Inferior parietal cortex (tissue), 1 donor: ENCODE measurements around the gene SEC14L2.

Experiments
- DNase-seq: peaks from one replicate; pipeline ENCODE4 v3.0.0-alpha.2; 2016; ENCODE audit errors: extremely low spot score

Gene SEC14L2

DNA sequence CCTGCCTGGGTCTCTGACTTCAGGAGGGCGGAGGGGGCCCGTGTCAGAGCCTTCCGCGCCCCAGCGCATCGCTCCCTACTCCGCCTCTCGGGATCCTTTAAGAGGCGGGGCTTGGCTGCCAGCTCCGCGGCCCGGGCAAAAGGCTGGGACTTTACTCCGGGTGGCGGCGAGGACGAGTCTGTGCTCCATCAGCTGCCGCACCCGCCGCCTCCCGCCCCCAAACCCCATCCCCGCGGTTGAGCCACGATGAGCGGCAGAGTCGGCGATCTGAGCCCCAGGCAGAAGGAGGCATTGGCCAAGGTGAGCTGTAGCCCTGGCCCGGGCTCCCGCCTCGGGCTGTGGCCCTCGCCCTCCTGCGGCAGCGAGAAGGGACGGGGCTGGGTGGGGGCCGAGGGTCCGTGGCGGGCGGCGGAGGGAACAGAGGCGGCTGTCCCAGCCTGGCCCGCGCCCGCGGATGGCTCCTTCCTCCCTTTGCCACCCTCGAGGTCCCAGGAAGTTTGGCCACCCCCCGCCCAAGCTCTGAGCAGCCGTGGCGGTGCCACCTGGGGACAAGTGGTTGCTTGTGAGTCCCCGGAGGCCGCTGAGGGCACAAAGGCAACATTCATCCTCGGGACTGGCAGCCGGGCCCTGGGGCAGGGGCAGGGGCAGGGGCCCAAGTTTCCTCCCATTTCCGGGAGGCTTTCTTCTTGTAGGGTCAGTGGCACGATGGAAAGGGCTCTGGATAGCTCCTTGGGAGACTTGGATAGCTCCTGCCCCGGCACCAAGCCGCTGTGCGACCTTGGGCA is at the start of gene SEC14L2:
Gene SEC14L2, plus strand, starts transcription at position 148 of the 785 bp plus-strand sequence. Its CDS starts 99 bp downstream, at position 247.
- DNase-seq, result peak; percentile 68

DNA sequence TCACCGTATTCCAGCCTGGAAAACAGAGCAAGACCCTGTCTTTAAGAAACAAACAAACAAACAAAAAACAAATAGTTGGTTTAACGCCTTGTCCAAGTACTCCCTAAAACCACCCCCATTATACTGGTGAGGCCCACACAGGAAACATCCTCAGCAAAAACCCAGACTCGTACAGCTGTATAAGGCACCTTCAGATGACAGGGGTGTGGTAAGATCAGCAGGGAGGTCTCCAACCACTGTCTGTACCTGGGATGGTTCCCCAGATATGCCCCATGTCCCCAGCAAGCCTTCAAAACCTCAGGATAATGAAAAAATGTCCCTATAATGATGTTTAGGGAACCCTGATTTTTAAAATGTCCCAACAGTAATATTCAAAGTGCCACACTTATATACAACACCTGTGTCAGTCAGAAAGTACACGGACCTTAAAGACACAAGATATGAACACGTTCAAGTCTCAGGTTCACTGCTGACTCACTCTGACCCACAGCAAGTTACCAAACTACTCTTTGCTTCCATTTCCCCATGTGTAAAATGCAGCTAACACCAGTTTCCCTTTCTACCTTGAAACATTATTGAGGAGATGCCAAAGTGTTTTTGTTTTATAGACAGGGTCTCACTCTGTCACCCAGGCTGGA is 49.4 kb upstream of the SEC14L2 start:
- DNase-seq, result no peak

DNA sequence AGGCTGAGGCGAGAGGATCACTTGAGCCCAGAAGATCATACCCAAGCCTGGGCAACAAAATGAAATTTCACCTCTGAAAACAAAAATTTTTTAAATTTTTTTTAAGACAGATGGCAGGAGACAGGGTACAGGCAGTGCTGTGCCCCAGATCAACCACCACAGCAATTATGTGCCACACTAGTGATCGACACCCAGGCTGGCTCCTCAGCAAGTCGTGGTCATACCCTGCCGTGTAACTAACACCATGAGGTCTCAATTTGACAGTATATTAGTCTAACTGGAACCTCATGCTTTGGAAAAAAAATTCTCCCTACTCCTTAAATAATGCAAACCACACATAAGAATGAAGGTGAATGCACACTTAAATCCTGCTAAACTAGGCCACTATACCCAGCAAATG is 48.4 kb upstream of the SEC14L2 start:
- no peak for DNase-seq

DNA sequence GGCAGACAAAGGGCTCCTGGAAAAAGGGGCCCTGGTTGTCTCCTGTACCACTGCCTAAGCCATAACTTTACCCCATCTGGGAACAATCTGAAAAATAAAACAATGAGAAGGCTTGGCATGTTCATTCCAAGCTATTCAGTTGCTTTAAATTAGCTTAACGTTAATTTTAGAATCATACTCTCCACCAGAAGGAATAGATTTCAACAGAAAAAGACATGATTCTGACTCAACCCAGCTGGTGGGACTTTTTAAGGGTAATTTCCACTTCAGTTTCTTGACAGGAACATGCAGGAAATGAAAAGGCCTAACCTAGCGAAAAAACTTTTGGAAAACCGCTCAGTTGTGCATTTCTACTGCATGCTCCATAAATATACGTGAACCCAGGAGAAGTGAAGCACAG is 48.0 kb upstream of the SEC14L2 start:
- no peak for DNase-seq

DNA sequence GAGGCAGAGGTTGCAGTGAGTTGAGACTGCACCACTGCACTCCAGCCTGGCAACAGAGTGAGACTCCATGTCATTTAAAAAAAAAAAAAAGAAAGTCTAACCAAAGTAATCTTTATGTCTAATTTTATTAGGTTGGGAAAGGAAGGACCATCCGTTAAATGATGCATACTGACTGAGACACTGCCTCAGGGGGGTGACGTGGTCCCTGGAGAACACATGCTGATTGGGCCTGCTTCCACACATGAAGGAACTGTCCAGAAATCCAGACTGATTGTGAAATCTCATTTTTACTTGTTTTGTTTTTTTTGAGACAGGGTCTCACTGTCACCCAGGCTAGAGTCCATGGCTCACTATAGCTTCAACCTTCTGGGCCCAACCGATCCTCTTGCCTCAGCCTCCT is 45.6 kb upstream of the SEC14L2 start:
- no peak for DNase-seq

DNA sequence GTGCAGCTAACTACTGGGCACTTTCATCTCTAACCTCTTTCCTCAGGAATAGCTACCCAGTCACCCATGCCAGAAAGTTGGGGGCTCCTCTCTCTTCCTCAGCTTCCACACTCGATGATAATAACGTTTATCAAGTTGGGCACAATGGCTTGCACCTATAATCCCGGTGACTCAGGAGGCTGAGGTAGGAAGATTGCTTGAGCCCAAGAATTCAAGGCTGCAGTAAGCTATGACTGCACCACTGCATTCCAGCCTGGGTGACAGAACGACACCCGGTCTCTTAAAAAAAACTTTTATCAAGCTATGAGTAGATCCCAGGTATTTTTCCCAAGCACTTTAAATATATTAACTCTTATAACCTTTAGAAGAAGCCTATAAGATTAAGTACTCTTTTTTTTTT is 42.2 kb upstream of the SEC14L2 start:
- no peak for DNase-seq

DNA sequence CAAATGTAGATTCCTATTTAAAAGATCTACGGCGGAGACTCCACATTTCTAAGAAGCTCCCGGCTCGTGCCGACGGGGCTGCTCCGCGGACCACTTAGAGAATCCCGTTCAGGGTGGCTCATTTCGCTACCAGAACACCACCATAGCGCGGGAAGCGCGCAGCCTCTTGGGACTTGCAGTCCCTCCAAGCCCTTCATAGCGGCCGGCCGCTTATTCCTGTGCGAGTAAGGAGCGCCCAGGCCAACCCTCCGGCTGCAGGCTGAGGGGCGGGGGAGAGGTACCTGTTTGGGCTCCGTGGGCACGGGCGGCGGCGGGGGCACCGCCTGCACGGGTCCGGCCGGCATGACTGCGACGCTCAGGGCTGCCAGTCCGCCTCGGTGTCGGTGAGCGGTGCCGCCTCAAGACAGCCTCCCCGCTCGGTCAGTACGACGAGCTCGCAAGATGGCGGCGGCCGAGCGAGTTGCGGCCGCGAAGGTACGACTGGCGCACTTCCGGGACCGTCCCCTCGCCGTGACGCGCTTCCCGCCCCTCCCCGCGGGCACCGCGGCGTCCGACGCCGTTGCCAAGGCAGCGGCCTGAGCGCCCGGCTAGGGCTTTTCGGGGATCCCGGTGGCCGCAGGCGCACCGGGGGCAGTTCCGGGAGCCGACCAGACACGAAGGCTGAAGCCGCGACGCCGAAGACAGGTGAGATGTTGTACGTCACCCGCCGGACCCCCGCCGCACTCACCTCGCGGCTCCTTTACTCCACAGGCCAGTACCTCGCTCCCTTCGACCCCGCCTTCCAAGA is 40.2 kb upstream of the SEC14L2 start, which contains the start of the genes CCDC157 and SF3A1:
Gene CCDC157, plus strand, starts transcription at position 559 of the 787 bp plus-strand sequence. CDS start 8,994 bp downstream, outside the sequence.
Gene SF3A1, minus strand, starts transcription at position 446 of the 787 bp plus-strand sequence. Its CDS starts 102 bp downstream, at position 344.
- peak; percentile 91 for DNase-seq

DNA sequence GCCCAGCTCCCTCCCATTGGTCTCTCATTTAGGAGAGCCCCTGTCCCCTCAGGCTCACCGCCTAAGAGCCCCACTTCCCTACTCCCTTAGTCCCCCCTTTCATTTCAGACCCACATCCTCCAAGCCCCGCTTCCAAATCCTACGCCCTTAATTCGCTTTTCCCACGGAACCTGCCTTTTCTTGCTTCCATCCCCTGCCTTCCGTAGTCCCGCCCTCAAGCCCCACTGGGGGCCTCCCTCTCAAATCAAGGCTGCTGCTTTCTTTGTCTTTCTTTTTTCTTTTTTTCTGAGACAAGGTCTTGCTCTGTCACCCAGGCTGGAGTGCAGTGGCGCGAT is 39.6 kb upstream of the SEC14L2 start:
- DNase-seq, result no peak

DNA sequence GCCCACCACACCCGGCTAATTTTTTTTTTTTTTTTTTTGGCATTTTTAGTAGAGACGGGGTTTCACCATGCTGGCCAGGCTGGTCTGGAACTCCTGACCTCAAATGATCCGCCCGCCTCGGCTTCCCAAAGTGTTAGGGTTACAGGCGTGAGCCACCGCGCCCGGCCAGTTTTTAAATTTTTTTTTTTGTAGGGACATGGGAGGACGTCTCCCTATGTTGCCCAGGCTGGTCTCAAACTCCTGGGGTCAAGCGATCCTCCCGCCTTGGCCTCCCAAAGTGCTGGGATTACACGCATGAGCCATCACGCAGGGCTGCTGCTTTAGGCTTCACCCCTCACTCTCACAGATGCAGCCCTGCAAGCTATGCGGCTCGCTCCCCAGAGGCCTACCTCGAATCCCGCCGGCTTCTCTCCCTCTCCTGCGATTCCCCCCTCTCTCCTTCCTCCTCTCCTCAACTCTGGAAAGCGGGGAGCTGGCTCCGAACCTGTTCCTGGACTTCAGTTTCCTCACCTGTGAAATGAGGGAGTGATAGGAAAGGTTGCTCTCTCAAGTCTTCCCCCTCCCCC is 39.1 kb upstream of the SEC14L2 start:
- no peak for DNase-seq

DNA sequence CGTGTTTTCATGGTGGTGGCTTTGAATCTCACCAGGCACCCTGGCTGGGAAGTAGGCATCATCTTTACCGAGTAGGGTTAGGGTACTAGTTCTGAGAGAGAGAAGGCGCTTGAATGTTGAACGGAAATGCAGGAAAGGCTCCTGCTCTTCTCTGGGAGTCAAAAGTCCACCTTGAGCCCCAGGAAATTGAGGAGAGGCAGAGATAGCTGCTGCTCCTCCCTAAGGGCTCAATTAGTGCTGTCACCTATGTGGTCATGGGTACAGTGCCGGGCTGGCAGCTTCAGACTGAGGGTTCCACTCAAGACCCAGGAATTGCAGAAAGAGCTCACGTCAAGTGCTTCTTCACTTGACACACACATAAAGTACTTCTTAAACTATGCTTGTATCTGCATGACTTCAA is 38.3 kb upstream of the SEC14L2 start:
- no peak for DNase-seq

DNA sequence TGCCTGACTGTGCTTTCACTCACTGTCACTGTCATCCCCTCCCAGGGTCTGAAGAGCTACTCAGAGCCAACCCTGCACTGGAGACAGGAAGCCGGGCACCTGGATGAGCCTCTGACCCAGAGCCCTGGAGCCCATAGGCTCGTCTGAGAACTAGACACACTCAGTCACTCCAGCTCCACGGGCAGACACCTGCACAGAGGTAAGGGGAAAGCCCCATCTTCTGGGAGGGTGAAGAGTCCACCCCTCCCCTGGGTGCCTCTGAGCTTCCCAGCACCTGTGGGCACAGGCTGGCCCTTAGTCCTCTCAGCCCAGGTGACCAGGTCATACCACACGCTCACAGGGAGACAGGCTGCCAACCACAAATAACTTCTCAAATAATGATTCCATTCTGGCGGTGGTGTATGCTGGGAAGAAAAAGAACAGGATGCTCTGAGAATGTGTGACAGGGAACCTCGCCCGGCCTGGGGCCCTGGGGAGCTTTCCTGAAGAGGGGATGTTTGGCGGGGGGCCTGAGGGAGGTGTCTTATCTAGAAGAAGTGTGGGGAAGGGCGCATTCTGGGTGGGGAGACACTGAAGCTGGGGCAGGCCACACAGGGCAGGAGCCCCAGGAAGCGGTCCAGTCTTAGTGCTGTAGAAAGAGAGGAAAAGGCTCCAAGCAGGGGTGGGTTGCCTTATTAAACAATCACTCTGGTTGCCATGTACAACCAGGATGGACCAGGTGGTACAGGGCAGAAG is 34.7 kb upstream of the SEC14L2 start:
- no peak for DNase-seq

DNA sequence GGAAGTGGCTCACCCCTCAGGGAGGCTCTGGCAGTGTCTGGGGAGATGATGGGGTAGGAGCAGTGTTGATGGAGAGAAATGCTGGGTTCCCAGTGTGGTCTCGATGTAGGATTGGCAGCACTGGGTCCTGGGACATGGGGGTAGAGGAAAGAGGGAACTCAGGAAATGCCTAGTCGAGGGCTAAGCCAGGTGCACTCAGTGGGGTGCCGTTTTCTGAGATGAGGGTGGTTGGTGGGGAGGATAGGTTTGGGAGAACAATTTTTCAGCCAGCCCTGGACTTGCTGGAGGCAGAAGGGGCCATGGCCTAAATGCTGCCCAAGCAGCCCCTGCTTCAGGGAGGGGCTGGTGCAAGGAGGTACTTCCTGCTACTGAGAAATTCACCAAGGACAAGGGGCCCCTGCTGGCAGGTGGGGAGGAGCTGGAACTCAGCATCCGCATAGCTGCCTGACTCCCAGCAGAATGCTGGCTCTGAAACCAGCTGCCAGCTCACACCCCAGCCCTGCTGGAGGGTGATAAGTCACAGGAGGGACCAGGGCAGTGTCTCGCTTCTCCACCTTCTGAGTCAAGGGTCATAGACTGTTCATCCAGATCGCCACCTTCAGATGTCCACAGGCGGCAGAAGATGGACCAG is 34.1 kb upstream of the SEC14L2 start:
- no peak for DNase-seq

DNA sequence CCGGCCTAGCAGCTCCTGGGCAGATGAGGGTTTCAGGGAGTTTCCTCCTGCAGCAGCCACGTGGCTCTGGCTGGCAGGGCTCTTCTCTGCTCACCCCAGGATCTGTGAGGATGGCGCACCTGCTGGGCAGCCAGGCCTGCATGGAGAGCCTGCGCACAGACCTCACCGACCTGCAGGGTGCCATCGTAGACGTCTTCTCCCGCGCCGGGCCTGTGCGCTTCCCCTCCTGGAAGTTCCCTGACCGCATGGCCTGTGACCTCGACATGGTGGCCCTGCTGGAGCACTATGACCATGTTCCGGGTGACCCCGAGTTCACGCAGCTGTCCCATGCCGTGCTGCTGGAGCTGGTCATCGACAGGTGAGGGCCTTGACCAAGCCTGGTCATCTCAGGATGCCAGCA is 30.9 kb upstream of the SEC14L2 start:
- no peak for DNase-seq

DNA sequence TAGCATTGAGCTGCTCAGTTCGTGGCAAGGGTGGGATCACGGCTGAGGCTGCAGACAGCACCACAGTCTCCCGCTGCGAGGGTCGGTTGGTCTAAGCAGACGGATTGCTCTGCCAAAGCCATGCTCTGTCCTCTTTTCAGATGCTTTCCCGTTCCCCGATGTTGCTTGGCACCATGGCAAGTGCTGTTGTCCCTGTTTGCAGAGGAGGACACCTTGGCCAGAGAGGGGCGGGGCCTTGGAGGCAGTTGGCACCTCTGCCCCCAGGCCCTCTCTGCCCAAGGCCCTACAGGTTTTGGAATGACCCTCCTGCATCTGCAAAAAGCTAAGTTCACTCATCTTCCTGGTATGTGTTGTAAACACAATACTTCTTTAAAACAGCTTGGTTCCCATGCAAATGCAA is 28.4 kb upstream of the SEC14L2 start:
- no peak for DNase-seq

DNA sequence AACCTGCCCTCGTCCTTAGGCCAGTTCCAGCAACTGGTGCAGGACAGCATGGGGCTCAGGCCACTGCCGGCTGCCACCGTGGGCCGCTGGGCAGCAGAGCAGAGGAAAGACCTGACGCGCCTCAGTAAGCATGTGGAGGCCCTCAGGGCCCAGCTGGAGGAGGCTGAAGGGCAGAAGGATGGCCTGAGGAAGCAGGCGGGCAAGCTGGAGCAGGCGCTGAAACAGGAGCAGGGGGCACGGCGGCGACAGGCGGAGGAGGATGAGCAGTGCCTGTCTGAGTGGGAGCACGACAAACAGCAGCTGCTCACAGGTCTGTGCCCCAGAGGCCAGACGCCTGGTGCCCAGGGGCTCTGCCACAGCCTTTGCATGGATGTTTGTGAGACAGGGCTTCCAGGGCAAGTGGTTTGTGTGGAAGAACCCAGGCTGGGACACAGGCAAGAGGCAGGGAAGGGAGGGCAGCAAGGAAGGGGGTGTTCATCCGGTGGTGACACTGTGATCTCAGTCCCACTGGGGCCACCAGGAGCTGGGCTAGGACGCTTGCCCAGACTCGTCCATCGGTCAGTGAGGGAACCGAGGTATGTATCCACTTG is 26.1 kb upstream of the SEC14L2 start:
- DNase-seq, result no peak

DNA sequence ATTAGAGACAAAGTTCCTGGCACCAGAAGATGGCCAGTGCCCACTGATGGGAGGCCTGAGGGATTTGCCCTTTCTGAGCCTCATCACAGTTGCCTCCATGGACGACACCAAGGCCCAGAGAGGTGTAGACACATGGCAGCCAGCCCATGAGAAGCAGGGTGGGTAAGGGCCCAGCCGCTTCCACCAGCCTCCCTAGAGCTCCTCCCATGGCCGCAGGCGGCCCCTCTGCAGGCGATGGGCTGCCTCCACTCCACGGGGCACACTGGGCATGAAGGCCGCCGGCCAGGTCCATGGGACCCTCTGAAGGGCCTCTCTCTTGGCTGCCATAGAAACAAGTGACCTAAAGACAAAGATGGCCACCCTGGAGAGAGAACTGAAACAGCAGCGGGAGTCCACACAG is 25.5 kb upstream of the SEC14L2 start:
- no peak for DNase-seq

DNA sequence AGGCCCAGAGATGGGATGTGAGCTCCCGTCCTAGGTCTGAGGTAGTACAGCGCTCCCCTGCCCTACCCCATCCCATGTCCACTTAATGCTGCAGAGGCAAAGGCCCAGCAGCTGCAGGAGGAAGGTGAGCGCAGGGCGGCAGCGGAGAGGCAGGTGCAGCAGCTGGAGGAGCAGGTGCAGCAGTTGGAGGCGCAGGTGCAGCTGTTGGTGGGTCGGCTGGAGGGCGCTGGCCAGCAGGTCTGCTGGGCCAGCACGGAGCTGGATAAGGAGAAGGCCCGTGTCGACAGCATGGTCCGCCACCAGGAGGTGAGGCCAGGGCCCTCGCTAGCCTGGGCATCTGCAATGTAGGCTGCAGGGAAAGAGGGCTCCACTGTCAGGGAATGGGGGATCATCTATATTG is 24.8 kb upstream of the SEC14L2 start:
- no peak for DNase-seq

DNA sequence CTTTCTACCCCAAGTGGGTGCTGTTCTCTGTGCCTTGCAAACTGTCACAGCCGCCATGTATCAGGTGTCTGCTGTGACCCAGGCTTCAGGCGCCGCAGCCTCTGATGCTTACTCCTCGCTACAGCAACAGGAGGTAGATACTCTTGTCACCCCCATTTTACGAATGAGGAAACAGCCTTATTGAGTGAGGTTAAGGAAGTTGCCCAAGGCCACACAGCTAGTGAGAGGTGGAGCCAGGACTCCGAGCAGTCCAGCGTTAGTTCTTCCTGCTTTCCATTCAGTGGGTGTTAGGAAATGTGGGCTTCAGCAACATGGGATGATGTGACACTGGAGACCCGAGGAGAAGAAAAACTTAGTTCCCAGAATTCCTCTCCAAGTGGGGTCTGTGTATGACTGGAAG is 23.9 kb upstream of the SEC14L2 start:
- DNase-seq, result no peak

DNA sequence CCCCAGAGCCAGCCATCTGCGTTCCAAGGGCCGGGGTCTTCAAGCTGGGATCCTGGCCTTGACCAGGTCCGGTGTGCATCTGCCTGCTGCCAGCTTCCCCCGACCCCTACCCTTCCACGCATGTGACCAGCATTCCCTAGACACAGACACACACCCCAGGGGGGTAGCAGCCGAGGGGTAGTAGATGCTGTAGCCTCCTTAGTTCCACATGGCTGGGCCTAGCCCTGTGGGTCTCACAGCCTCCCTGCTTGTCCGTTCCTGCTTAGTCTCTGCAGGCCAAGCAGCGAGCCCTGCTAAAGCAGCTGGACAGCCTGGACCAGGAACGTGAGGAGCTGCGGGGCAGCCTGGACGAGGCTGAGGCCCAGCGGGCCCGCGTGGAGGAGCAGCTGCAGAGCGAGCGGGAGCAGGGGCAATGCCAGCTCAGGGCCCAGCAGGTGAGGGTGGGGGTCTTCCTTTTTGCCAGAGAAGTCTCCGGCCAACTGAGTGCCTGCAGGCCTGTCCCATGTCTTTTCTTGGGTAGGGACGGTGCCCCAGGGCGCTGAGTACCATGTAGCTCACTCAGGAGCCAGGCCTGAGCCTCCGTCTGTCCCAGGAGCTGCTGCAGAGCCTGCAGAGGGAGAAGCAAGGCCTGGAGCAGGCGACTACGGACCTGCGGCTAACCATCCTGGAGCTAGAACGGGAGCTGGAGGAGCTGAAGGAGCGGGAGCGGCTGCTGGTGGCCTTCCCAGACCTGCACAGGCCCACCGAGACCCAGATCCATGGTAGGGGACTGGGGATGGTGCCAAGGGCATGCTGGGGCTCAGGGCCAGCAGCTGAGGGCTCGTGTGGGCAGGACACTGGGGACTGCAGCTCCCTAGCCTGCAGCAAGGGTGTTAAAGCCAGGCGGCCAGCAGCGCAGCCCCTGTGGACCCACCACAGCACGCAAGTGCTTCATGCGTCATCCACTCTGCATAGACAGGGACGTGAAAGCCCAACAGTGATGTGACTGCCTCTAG is 23.2 kb upstream of the SEC14L2 start:
- DNase-seq, result no peak
